Measurements from ENCODE around the gene DESI1.

DESI1 gene

DNA sequence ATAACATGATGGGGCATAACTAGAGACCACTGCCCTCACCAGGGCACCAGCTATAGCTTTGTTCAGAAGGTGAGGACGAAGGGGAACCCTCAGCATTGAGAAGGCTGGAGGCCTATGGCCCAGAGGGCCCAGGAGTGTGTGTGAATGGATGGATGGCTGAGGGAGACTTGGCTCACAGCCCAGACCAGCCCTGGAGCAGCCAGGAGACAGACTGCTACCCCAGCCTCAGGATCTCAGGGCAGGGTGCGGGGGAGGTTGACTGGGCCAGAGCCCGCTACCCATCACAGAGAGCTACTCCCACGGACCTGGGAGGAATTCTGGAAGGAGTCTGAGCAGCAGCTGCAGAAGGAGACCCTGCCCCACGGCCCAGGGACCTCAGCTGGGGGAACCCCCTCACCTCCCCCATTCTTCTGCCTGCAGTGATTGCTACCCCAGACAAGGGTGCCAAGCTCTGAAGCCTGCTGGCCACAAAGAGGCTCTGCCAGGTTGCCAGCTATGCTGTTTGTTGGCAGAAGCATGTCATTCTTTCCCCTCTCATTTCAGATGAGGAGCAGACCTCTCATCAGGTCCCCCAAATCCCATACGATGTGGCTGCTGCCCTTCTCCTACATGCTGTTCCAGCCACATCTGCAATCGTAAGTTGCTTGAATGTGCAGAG, 65.4 kb downstream of the DESI1 start:
- DNase-seq: no peak

- DNase-seq: no peak
Observed at GRCh38 chr22:41551877-41552582, 68.8 kb downstream of the DESI1 start.

DNA sequence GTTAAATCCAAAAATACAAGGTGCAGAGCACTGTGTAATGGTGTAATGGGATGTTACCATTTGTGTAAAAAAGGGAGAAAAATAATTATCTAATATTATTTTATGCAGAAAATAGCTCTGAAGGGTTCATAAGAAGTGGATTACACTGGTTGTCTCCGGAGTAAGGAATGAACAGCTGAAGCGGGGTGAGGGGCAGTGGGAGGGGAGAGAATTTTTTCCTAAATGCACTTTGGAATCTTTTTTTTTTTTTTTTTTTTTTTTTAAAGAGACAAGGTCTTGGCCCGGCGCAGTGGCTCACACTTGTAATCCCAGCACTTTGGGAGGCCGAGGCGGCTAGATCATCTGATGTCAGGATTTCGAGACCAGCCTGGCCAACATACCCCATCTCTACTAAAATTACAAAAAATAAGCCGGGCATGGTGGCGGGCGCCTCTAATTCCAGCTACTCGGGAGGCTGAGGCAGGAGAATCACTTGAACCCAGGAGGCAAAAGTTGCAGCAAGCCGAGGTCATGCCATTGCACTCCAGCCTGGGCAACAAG, 69.8 kb downstream of the DESI1 start:
- DNase-seq: no peak

- DNase-seq: no peak
Observed at GRCh38 chr22:41548830-41549211, 72.0 kb downstream of the DESI1 start.
